Astrocyte (in vitro differentiated cells and primary cell): ENCODE data around the gene KIF25. TPM values are rescaled to one million over a fixed set of nuclear protein-coding genes. Genes with fewer than 3 reads are reported as not detected.

Experiments used
- DNase-seq: peaks from one replicate; pipeline ENCODE4 v3.0.0-alpha.2; 2010; ENCODE audit warnings: low read depth
- FAIRE-seq: peaks from 2 replicates; lab custom pipeline; 2011; peaks lifted over from hg19 to GRCh38; lab: Jason Lieb, UNC
- H2AFZ ChIP-seq: 2 replicates; pipeline ENCODE4 v1.6.0; 2012; ENCODE audit warnings: low read depth, low read length, inconsistent platforms
- H3K27ac ChIP-seq: 2 replicates; pipeline ENCODE4 v1.5.1; 2011; ENCODE audit warnings: low read depth, low read length, inconsistent platforms
- H3K27me3 ChIP-seq: 2 replicates; pipeline ENCODE4 v1.6.0; 2011; ENCODE audit warnings: low read length, inconsistent platforms; ENCODE audit not compliant: insufficient read depth
- H3K36me3 ChIP-seq: 2 replicates; pipeline ENCODE4 v1.5.1; 2011; ENCODE audit warnings: low read length, inconsistent platforms; ENCODE audit not compliant: insufficient read depth
- H3K4me1 ChIP-seq: 2 replicates; pipeline ENCODE4 v1.5.1; 2011; ENCODE audit warnings: low read length, inconsistent platforms; ENCODE audit not compliant: insufficient read depth
- H3K4me2 ChIP-seq: 2 replicates; pipeline ENCODE4 v1.6.0; 2012; ENCODE audit warnings: low read length, inconsistent platforms
- H3K4me3 ChIP-seq: 2 replicates; pipeline ENCODE4 v1.5.1; 2011; ENCODE audit warnings: low read depth, mild to moderate bottlenecking, low read length, inconsistent platforms; ENCODE audit not compliant: insufficient read depth
- H3K79me2 ChIP-seq: 2 replicates; pipeline ENCODE4 v1.6.0; 2012; ENCODE audit warnings: mild to moderate bottlenecking, low read length, inconsistent platforms; ENCODE audit not compliant: insufficient read depth
- H3K9ac ChIP-seq: 2 replicates; pipeline ENCODE4 v1.6.0; 2012; ENCODE audit warnings: mild to moderate bottlenecking, low read length, inconsistent platforms
- H3K9me3 ChIP-seq: 2 replicates; pipeline ENCODE4 v1.5.1; 2012; ENCODE audit warnings: low read depth, mild to moderate bottlenecking, low read length, inconsistent platforms; ENCODE audit not compliant: insufficient read depth
- H4K20me1 ChIP-seq: 2 replicates; pipeline ENCODE4 v1.6.0; 2012; ENCODE audit warnings: low read length, inconsistent platforms; ENCODE audit not compliant: insufficient read depth
- H3K27ac Mint-ChIP-seq: one replicate; pipeline ENCODE4 v1.8.0; 2021; ENCODE audit warnings: mild to moderate bottlenecking, mixed read lengths; ENCODE audit not compliant: unreplicated experiment
- H3K27me3 Mint-ChIP-seq: one replicate; pipeline ENCODE4 v1.8.0; 2021; ENCODE audit warnings: low read depth, mixed read lengths; ENCODE audit not compliant: unreplicated experiment
- H3K36me3 Mint-ChIP-seq: one replicate; pipeline ENCODE4 v1.8.0; 2021; ENCODE audit warnings: low read depth, mixed read lengths; ENCODE audit not compliant: unreplicated experiment
- H3K4me1 Mint-ChIP-seq: one replicate; pipeline ENCODE4 v1.8.0; 2021; ENCODE audit warnings: low read depth, mixed read lengths; ENCODE audit not compliant: unreplicated experiment
- H3K4me3 Mint-ChIP-seq: one replicate; pipeline ENCODE4 v1.8.0; 2021; ENCODE audit warnings: mild to moderate bottlenecking, moderate library complexity, mixed read lengths; ENCODE audit not compliant: unreplicated experiment
- H3K9me3 Mint-ChIP-seq: one replicate; pipeline ENCODE4 v1.8.0; 2021; ENCODE audit warnings: mild to moderate bottlenecking, mixed read lengths; ENCODE audit not compliant: unreplicated experiment
- EZH2 ChIP-seq: IDR thresholded peaks from 2 replicates; pipeline ENCODE4 v1.6.1; 2012; ENCODE audit warnings: mild to moderate bottlenecking, low read length, inconsistent platforms; ENCODE audit not compliant: insufficient read depth
- total RNA-seq: library from RNA; stranded (reverse); gene quantifications from 2 replicates; pipeline ENCODE4 v1.2.1, GENCODE V29; 2021
- TF ChIP-seq, protein P1 (sequence below): IDR thresholded peaks from 2 replicates; pipeline ENCODE4 v1.5.1; 2011; ENCODE audit warnings: low read depth, mild to moderate bottlenecking, inconsistent platforms, low read length, moderate library complexity; ENCODE audit not compliant: insufficient read depth

Gene KIF25
- total RNA-seq, 1 donor from 2014 or later = not detected

DNA sequence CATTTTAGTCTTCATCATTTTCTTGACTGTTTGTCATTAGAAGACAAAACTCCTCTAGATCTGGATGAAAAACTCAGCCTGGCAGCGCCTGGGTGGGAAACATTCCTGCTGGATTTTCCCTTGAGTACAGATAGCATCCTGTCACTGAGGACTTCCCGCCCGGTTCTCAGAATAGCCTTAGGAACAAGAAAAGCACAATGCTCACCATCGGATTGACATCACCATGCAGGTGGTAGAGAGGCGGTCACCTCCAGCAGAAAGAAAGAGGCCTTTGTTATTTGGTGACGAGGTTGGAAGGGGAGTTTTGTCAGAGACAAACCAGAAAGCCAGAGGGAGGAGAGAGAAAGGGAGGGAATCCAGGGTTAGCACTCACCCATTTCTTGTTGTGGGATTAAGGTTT is 39.8 kb downstream of the KIF25 start:
- Mint-ChIP-seq H3K9me3 (peaks cover 38% of the 10 kb centered on the region), H3K4me1 (peaks cover 3% of the 10 kb centered on the region), H3K27me3 (no peaks in the 10 kb centered on the region), H3K4me3 (no peak overlapping the region), H3K36me3 (no peaks in the 10 kb centered on the region), H3K27ac (no peak overlapping the region)
- Histone ChIP-seq H3K4me1 (peaks cover 14% of the 10 kb centered on the region), H2AFZ (no peak overlapping the region), H3K4me2 (no peak overlapping the region), H3K9me3 (peaks cover 24% of the 10 kb centered on the region), H3K79me2 (no peaks in the 10 kb centered on the region), H3K4me3 (no peak overlapping the region), H3K9ac (no peak overlapping the region), H3K27ac (no peak overlapping the region), H3K36me3 (no peaks in the 10 kb centered on the region), H4K20me1 (no peaks in the 10 kb centered on the region), H3K27me3 (no peaks in the 10 kb centered on the region)
- DNase-seq (no peak), FAIRE-seq (no peak)
- no peak for TF ChIP-seq EZH2
- TF ChIP-seq, protein P1, sequence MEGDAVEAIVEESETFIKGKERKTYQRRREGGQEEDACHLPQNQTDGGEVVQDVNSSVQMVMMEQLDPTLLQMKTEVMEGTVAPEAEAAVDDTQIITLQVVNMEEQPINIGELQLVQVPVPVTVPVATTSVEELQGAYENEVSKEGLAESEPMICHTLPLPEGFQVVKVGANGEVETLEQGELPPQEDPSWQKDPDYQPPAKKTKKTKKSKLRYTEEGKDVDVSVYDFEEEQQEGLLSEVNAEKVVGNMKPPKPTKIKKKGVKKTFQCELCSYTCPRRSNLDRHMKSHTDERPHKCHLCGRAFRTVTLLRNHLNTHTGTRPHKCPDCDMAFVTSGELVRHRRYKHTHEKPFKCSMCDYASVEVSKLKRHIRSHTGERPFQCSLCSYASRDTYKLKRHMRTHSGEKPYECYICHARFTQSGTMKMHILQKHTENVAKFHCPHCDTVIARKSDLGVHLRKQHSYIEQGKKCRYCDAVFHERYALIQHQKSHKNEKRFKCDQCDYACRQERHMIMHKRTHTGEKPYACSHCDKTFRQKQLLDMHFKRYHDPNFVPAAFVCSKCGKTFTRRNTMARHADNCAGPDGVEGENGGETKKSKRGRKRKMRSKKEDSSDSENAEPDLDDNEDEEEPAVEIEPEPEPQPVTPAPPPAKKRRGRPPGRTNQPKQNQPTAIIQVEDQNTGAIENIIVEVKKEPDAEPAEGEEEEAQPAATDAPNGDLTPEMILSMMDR = no peak

DNA sequence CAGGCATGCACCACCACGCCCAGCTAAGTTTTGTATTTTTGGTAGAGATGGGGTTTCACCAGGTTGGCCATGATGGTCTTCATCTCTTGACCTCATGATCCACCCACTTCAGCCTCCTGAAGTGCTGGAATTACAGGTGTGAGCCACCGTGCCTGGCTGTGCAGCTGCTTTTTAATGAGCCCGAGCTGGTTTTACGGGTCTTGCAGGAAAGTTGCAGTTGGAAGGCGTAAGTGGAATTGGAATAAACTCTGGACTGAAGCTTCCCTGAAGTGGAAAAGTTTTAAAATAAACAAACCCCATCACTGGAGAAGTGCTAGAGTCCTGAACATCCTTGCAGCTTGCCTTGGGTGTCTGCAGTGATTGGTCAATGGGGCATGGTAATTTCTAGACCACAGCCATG is 40.4 kb downstream of the KIF25 start:
- H3K4me1 ChIP-seq = peaks cover 8% of the 10 kb centered on the region
- H4K20me1 ChIP-seq = no peaks in the 10 kb centered on the region
- H3K4me3 ChIP-seq = no peak overlapping the region
- H3K79me2 ChIP-seq = no peaks in the 10 kb centered on the region
- Mint-ChIP-seq H3K27ac (no peak overlapping the region), H3K4me1 (peaks cover 1% of the 10 kb centered on the region), H3K36me3 (no peaks in the 10 kb centered on the region), H3K4me3 (no peak overlapping the region), H3K27me3 (no peaks in the 10 kb centered on the region), H3K9me3 (peaks cover 38% of the 10 kb centered on the region)
- no peak overlapping the region for H3K27ac ChIP-seq
- TF ChIP-seq, protein P1 = no peak
- TF ChIP-seq EZH2 = no peak
- H2AFZ ChIP-seq = no peak overlapping the region
- no peaks in the 10 kb centered on the region for H3K27me3 ChIP-seq
- no peaks in the 10 kb centered on the region for H3K36me3 ChIP-seq
- DNase-seq (no peak), FAIRE-seq (no peak)
- H3K4me2 ChIP-seq = no peak overlapping the region
- peaks cover 24% of the 10 kb centered on the region for H3K9me3 ChIP-seq
- H3K9ac ChIP-seq = no peak overlapping the region

DNA sequence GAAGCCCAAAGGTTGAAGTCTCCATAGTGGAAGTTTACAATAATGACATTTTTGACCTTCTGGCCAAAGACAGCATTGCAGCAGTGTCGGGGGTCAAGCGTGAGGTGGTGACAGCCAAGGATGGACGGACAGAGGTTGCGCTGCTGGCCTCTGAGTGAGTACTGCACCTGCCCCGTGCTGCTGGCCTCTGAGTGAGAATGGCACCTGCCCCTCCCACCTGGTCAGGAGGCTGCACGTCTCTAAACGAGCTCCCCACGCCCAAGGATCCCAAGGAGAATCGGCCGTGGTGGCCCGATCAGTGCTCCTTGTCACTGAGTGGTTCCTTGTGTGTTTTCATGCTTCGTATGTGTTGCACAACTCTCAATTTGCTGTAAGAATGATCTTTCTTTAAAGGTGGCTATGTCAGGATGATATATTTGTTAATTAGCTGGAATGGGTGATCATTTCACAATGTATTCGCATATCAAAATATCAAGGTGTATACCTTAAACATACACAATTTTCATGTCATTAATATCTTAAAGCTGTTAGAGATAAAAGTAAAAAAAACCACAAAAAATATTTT is 41.2 kb downstream of the KIF25 start:
- Histone ChIP-seq H3K27ac (no peak overlapping the region), H3K4me3 (no peak overlapping the region), H3K9me3 (peaks cover 24% of the 10 kb centered on the region), H2AFZ (no peak overlapping the region), H3K4me2 (no peak overlapping the region), H3K79me2 (no peaks in the 10 kb centered on the region), H3K27me3 (no peaks in the 10 kb centered on the region), H3K9ac (no peak overlapping the region), H4K20me1 (no peaks in the 10 kb centered on the region), H3K4me1 (peaks cover 8% of the 10 kb centered on the region), H3K36me3 (no peaks in the 10 kb centered on the region)
- Mint-ChIP-seq H3K9me3 (peaks cover 38% of the 10 kb centered on the region), H3K36me3 (no peaks in the 10 kb centered on the region), H3K27ac (peak overlapping the region; percentile 7), H3K4me3 (no peak overlapping the region), H3K4me1 (no peaks in the 10 kb centered on the region), H3K27me3 (no peaks in the 10 kb centered on the region)
- DNase-seq (no peak), FAIRE-seq (no peak)
- TF ChIP-seq, protein P1 = no peak
- no peak for TF ChIP-seq EZH2
